CD14-positive monocyte (primary cell): ENCODE measurements around the gene SLC6A13. TPM values are rescaled to one million over a fixed set of nuclear protein-coding genes. Genes with fewer than 3 reads are reported as not detected.

ENCODE experiments used
- DNase-seq, 3 donors: peaks; one replicate each; pipeline ENCODE4 v3.0.0-alpha.2; 2011 to 2022
- H2AFZ ChIP-seq: 2 replicates; pipeline ENCODE4 v1.6.0; 2012; ENCODE audit warnings: mild to moderate bottlenecking, low read depth, low read length, inconsistent platforms; ENCODE audit not compliant: insufficient read depth, poor library complexity, severe bottlenecking
- H3K27ac ChIP-seq, 2 donors: 1 replicate in 1 of 2; 2 replicates in 1 of 2; pipeline ENCODE4 v1.5.1; 2012 to 2013; ENCODE audit warnings: low read length in 2 of 2, control low read depth in 1 of 2, inconsistent platforms in 1 of 2, low read depth in 1 of 2, mild to moderate bottlenecking in 1 of 2
- H3K27me3 ChIP-seq, 2 donors: one replicate each; pipeline versions ENCODE4 v1.6.0 to v1.6.1; 2011 to 2013; ENCODE audit warnings: low read length in 2 of 2; ENCODE audit not compliant: control insufficient read depth in 2 of 2, insufficient read depth in 2 of 2
- H3K36me3 ChIP-seq, 2 donors: replicated peaks in 1 of 2; 1 replicate in 1 of 2; 2 replicates in 1 of 2; pipeline versions ENCODE4 v1.5.1 to v1.6.1; 2012 to 2013; ENCODE audit warnings: low read length in 2 of 2, control low read depth in 1 of 2, inconsistent platforms in 1 of 2, mild to moderate bottlenecking in 1 of 2; ENCODE audit not compliant: insufficient read depth in 2 of 2, control insufficient read depth in 1 of 2
- H3K4me1 ChIP-seq, 2 donors: 1 replicate in 1 of 2; 2 replicates in 1 of 2; pipeline versions ENCODE4 v1.5.1 to v1.6.1; 2012 to 2013; ENCODE audit warnings: low read length in 2 of 2, control low read depth in 1 of 2, inconsistent platforms in 1 of 2, mild to moderate bottlenecking in 1 of 2, moderate library complexity in 1 of 2; ENCODE audit not compliant: insufficient read depth in 2 of 2, control insufficient read depth in 1 of 2
- H3K4me2 ChIP-seq: replicated peaks from 2 replicates; pipeline ENCODE3; 2012; ENCODE audit warnings: low read length, moderate library complexity, mild to moderate bottlenecking; ENCODE audit not compliant: poor library complexity, severe bottlenecking; ENCODE audit errors: extremely low read depth
- H3K4me3 ChIP-seq, 3 experiments: fragments of 200-600 bp in 1 of 3; sonication (generic) in 1 of 3; replicated peaks in 1 of 3; 1 replicate in 2 of 3; 2 replicates in 1 of 3; pipeline ENCODE4 v1.5.1; 2011 to 2013; ENCODE audit warnings: low read length in 3 of 3, mild to moderate bottlenecking in 3 of 3, control low read depth in 2 of 3, low read depth in 2 of 3, inconsistent platforms in 1 of 3, moderate library complexity in 1 of 3
- H3K79me2 ChIP-seq: 2 replicates; pipeline ENCODE4 v1.6.0; 2012; ENCODE audit warnings: mild to moderate bottlenecking, control low read depth, inconsistent platforms, low read length, moderate library complexity; ENCODE audit not compliant: insufficient read depth
- H3K9ac ChIP-seq: 2 replicates; pipeline ENCODE4 v1.6.0; 2017; ENCODE audit warnings: low read length, mild to moderate bottlenecking; ENCODE audit not compliant: insufficient read depth, poor library complexity, severe bottlenecking
- H3K9me3 ChIP-seq, 2 donors: replicated peaks in 1 of 2; 1 replicate in 1 of 2; 2 replicates in 1 of 2; pipeline versions ENCODE4 v1.5.1 to v1.6.1; 2012 to 2013; ENCODE audit warnings: low read length in 2 of 2, control low read depth in 1 of 2; ENCODE audit not compliant: control insufficient read depth in 1 of 2, insufficient read depth in 1 of 2
- H4K20me1 ChIP-seq: 2 replicates; pipeline ENCODE4 v1.6.0; 2012; ENCODE audit warnings: mild to moderate bottlenecking, low read length, control low read depth, moderate library complexity; ENCODE audit not compliant: insufficient read depth
- H3K27ac Mint-ChIP-seq, 7 donors: one replicate each; pipeline ENCODE4 v1.8.0; 2020; ENCODE audit warnings: mild to moderate bottlenecking in 7 of 7, mixed read lengths in 7 of 7, moderate library complexity in 6 of 7, inconsistent platforms in 2 of 7
- H3K27me3 Mint-ChIP-seq, 3 donors: one replicate each; pipeline ENCODE4 v1.8.0; 2021 to 2022; ENCODE audit warnings: low read depth in 3 of 3, mild to moderate bottlenecking in 3 of 3, mixed read lengths in 3 of 3, moderate library complexity in 3 of 3, inconsistent platforms in 1 of 3
- H3K36me3 Mint-ChIP-seq, 2 donors: one replicate each; pipeline ENCODE4 v1.8.0; 2020; ENCODE audit warnings: mixed read lengths in 2 of 2, inconsistent platforms in 1 of 2, mild to moderate bottlenecking in 1 of 2
- H3K4me1 Mint-ChIP-seq: one replicate; pipeline ENCODE4 v1.8.0; 2020; ENCODE audit warnings: mild to moderate bottlenecking, mixed read lengths
- H3K4me3 Mint-ChIP-seq, 2 donors: one replicate each; pipeline ENCODE4 v1.8.0; 2020; ENCODE audit warnings: mild to moderate bottlenecking in 2 of 2, mixed read lengths in 2 of 2, moderate library complexity in 1 of 2
- H3K9me3 Mint-ChIP-seq, 7 donors: one replicate each; pipeline ENCODE4 v1.8.0; 2020 to 2022; ENCODE audit warnings: mixed read lengths in 7 of 7, mild to moderate bottlenecking in 6 of 7, moderate library complexity in 6 of 7, inconsistent platforms in 2 of 7
- WGBS: methylation state at CpG from one replicate; pipeline ENCODE4 v1.1.5; 2013; ENCODE audit warnings: missing lambda C conversion rate; ENCODE audit not compliant: insufficient coverage; 5-methylcytosine and 5-hydroxymethylcytosine counted together
- intact Hi-C, 2 donors: fragments of 100-400 bp; cut with micrococcal nuclease; formaldehyde crosslinking; loops; one replicate each; pipeline versions ENCODE4 v1.15.0 to v1.15.1; 2023
- polyA plus RNA-seq, 3 donors: library from polyadenylated mRNA; depleted of rRNA in 1 of 3; unstranded in 2 of 3; stranded (reverse) in 1 of 3; fragments of 300-500 nt in 2 of 3; fragments of >200 nt in 1 of 3; fragmentation: Illumina TruSeq in 2 of 3; gene quantifications; 1 replicate in 2 of 3; 2 replicates in 1 of 3; pipeline ENCODE4 v1.2.3, GENCODE V29; 2012 to 2021
- TF ChIP-seq, protein P1 (sequence below): fragments of 200-600 bp; IDR thresholded peaks from one replicate; pipeline ENCODE4 v1.8.0; 2022; ENCODE audit warnings: antibody characterized with exemption, mild to moderate bottlenecking

Gene SLC6A13
- polyA plus RNA-seq, 3 donors = 0.13 TPM; not detected in 2

- peaks cover 0 to 2% (median 0%) of the 10 kb centered on the region in 7 donors for H3K9me3 Mint-ChIP-seq
- H3K4me3 Mint-ChIP-seq = no peak overlapping the region
- intact Hi-C loops = no loop called here
- H3K36me3 Mint-ChIP-seq = no peaks in the 10 kb centered on the region
- Histone ChIP-seq H3K9me3 (no peaks in the 10 kb centered on the region), H3K27ac (no peak overlapping the region), H3K36me3 (no peaks in the 10 kb centered on the region), H3K4me3 (no peak overlapping the region), H3K27me3 (no peaks in the 10 kb centered on the region), H3K79me2 (no peaks in the 10 kb centered on the region), H4K20me1 (no peaks in the 10 kb centered on the region), H2AFZ (no peak overlapping the region), H3K4me1 (peaks cover 34 to 42% of the 10 kb centered on the region in 2 donors), H3K9ac (no peak overlapping the region), H3K4me2 (no peak overlapping the region)
- TF ChIP-seq, protein P1, sequence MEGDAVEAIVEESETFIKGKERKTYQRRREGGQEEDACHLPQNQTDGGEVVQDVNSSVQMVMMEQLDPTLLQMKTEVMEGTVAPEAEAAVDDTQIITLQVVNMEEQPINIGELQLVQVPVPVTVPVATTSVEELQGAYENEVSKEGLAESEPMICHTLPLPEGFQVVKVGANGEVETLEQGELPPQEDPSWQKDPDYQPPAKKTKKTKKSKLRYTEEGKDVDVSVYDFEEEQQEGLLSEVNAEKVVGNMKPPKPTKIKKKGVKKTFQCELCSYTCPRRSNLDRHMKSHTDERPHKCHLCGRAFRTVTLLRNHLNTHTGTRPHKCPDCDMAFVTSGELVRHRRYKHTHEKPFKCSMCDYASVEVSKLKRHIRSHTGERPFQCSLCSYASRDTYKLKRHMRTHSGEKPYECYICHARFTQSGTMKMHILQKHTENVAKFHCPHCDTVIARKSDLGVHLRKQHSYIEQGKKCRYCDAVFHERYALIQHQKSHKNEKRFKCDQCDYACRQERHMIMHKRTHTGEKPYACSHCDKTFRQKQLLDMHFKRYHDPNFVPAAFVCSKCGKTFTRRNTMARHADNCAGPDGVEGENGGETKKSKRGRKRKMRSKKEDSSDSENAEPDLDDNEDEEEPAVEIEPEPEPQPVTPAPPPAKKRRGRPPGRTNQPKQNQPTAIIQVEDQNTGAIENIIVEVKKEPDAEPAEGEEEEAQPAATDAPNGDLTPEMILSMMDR = no peak
- DNase-seq = no peak
- WGBS = 99% methylated on average over 14 of the region's 16 CpGs
- H3K4me1 Mint-ChIP-seq = peaks cover 38% of the 10 kb centered on the region
- no peak overlapping the region for H3K27ac Mint-ChIP-seq
- H3K27me3 Mint-ChIP-seq = peaks cover 7 to 16% (median 7%) of the 10 kb centered on the region in 3 donors
Measured at GRCh38 chr12:175759-176158, 86.9 kb downstream of the SLC6A13 start.

GRCh38 chr12:175250-175649 is 87.4 kb downstream of the SLC6A13 start:
- H3K9ac ChIP-seq = no peak overlapping the region
- H3K27me3 ChIP-seq = no peaks in the 10 kb centered on the region
- Mint-ChIP-seq H3K9me3 (peaks cover 0 to 2% (median 0%) of the 10 kb centered on the region in 7 donors), H3K36me3 (no peaks in the 10 kb centered on the region), H3K4me3 (no peak overlapping the region), H3K4me1 (peaks cover 33% of the 10 kb centered on the region), H3K27me3 (peaks cover 7 to 16% (median 7%) of the 10 kb centered on the region in 3 donors), H3K27ac (peak overlapping the region in 1 of 7 donors; percentile 1)
- H4K20me1 ChIP-seq = no peaks in the 10 kb centered on the region
- no peaks in the 10 kb centered on the region for H3K9me3 ChIP-seq
- intact Hi-C loops = no loop called here
- no peaks in the 10 kb centered on the region for H3K36me3 ChIP-seq
- WGBS = 92% methylated on average over 8 of the region's 10 CpGs
- H3K4me2 ChIP-seq = no peak overlapping the region
- TF ChIP-seq, protein P1 = no peak
- no peak overlapping the region for H2AFZ ChIP-seq
- no peak for DNase-seq
- H3K4me3 ChIP-seq = no peak overlapping the region
- no peaks in the 10 kb centered on the region for H3K79me2 ChIP-seq
- H3K4me1 ChIP-seq = peaks cover 29 to 37% of the 10 kb centered on the region in 2 donors
- no peak overlapping the region for H3K27ac ChIP-seq
